HG03457 (cell line): ENCODE results near the gene CDC42EP2.

Source experiments
- ATAC-seq: cut with Tn5 transposase; IDR thresholded peaks from one replicate; pipeline ENCODE4 v1.9.1; 2021; ENCODE audit warnings: moderate number of reproducible peaks; ENCODE audit not compliant: unreplicated experiment

CDC42EP2 gene

GRCh38 chr11:65297026-65297672 is 17.5 kb upstream of the CDC42EP2 start:
- ATAC-seq = no peak

GRCh38 chr11:65298131-65298535 is 16.5 kb upstream of the CDC42EP2 start:
- no peak for ATAC-seq

- no peak for ATAC-seq
Observed at GRCh38 chr11:65298655-65299179, 15.9 kb upstream of the CDC42EP2 start.

GRCh38 chr11:65300621-65301275 is 13.9 kb upstream of the CDC42EP2 start:
- no peak for ATAC-seq

GRCh38 chr11:65301491-65302329 is 13.0 kb upstream of the CDC42EP2 start:
- ATAC-seq = no peak

GRCh38 chr11:65303555-65303954 is 11.1 kb upstream of the CDC42EP2 start:
- ATAC-seq = no peak

- no peak for ATAC-seq
Observed at GRCh38 chr11:65304110-65304509, 10.6 kb upstream of the CDC42EP2 start.

- no peak for ATAC-seq
Observed at GRCh38 chr11:65304613-65305012, 10.1 kb upstream of the CDC42EP2 start.

GRCh38 chr11:65305501-65306268 is 9.0 kb upstream of the CDC42EP2 start:
- ATAC-seq = no peak

GRCh38 chr11:65307298-65308229 is 7.1 kb upstream of the CDC42EP2 start:
- no peak for ATAC-seq

GRCh38 chr11:65308281-65308891 is 6.3 kb upstream of the CDC42EP2 start:
- no peak for ATAC-seq

GRCh38 chr11:65309006-65309405 is 5.7 kb upstream of the CDC42EP2 start:
- ATAC-seq = no peak

- ATAC-seq = no peak
Observed at GRCh38 chr11:65310215-65310614, 4.5 kb upstream of the CDC42EP2 start.

- ATAC-seq = no peak
Observed at GRCh38 chr11:65310736-65311135, 3.9 kb upstream of the CDC42EP2 start.

GRCh38 chr11:65311170-65311678 is 3.4 kb upstream of the CDC42EP2 start:
- ATAC-seq = no peak

GRCh38 chr11:65315204-65315865 is 669 bp downstream of the CDC42EP2 start:
- no peak for ATAC-seq

GRCh38 chr11:65315866-65316226 is 1.2 kb downstream of the CDC42EP2 start:
- ATAC-seq = no peak

GRCh38 chr11:65316227-65317024 is 1.8 kb downstream of the CDC42EP2 start:
- ATAC-seq = no peak
